Prostate gland (tissue), 2 donors: ENCODE measurements around the gene GSG1L. TPM values are rescaled to one million over a fixed set of nuclear protein-coding genes. Genes with fewer than 3 reads are reported as not detected.

Experiments
- DNase-seq: peaks from one replicate; pipeline ENCODE4 v3.0.0-alpha.2; 2019; ENCODE audit warnings: low spot score
- H3K27ac ChIP-seq, 2 donors: fragments of 200-600 bp; sonication (generic); 2 replicates each; pipeline ENCODE4 v1.5.1; 2017 to 2019
- H3K27me3 ChIP-seq: fragments of 200-600 bp; sonication (generic); replicated peaks from 2 replicates; pipeline ENCODE4 v1.5.1; 2019; ENCODE audit not compliant: insufficient read depth
- H3K36me3 ChIP-seq, 2 donors: fragments of 200-600 bp; sonication (generic); 1 replicate in 1 of 2; 2 replicates in 1 of 2; pipeline versions ENCODE4 v1.5.1 to v1.8.1; 2017 to 2019
- H3K4me1 ChIP-seq: fragments of 200-600 bp; sonication (generic); replicated peaks from 2 replicates; pipeline ENCODE4 v1.5.1; 2019
- H3K4me3 ChIP-seq, 2 donors: fragments of 200-600 bp; sonication (generic); 2 replicates each; pipeline ENCODE4 v1.5.1; 2017 to 2019
- H3K9me3 ChIP-seq: fragments of 200-600 bp; sonication (generic); 2 replicates; pipeline ENCODE4 v1.5.1; 2017
- CTCF ChIP-seq, 4 experiments: fragments of 200-600 bp in 2 of 4; fragments of 450-650 bp in 2 of 4; sonication (generic) in 2 of 4; IDR thresholded peaks; 1 replicate in 3 of 4; 2 replicates in 1 of 4; pipeline ENCODE4 v1.5.1; 2016 to 2019; ENCODE audit warnings: antibody characterized with exemption in 4 of 4, mild to moderate bottlenecking in 2 of 4, moderate library complexity in 2 of 4
- POLR2A ChIP-seq: fragments of 450-650 bp; IDR thresholded peaks from one replicate; pipeline ENCODE4 v1.6.1; 2016; ENCODE audit warnings: antibody characterized with exemption, mild to moderate bottlenecking
- POLR2AphosphoS5 ChIP-seq: sonication (generic); formaldehyde crosslinking; IDR thresholded peaks from one replicate; pipeline ENCODE4 v1.6.1; 2017; ENCODE audit warnings: antibody characterized with exemption
- WGBS: methylation state at CpG from one replicate; pipeline ENCODE4 v1.1.5; 2018; 5-methylcytosine and 5-hydroxymethylcytosine counted together
- intact Hi-C: fragments of 100-400 bp; cut with DNase I; formaldehyde crosslinking; loops from one replicate; pipeline ENCODE4 v1.14.2; 2022
- total RNA-seq, 2 donors: library from RNA; depleted of rRNA; stranded (reverse); fragments of >200 nt; gene quantifications; one replicate each; pipeline ENCODE4 v1.1.0, GENCODE V29; 2016

The GSG1L gene
- total RNA-seq, 2 donors from 2014 or later = 0.91 TPM; not detected in 1

GRCh38 chr16:28098959-28099945 is 35.7 kb upstream of the GSG1L start:
- intact Hi-C loops = no loop called here
- H3K27ac ChIP-seq = no peak overlapping the region
- no peaks in the 10 kb centered on the region for H3K27me3 ChIP-seq
- TF ChIP-seq POLR2AphosphoS5 = no peak
- no peak for TF ChIP-seq POLR2A
- no peak for TF ChIP-seq CTCF (IDR thresholded peaks at IDR 0.05)
- H3K9me3 ChIP-seq = no peaks in the 10 kb centered on the region
- H3K36me3 ChIP-seq = peaks cover 11 to 16% of the 10 kb centered on the region in 2 donors
- DNase-seq = no peak
- no peak overlapping the region for H3K4me3 ChIP-seq
- H3K4me1 ChIP-seq = no peaks in the 10 kb centered on the region
- 89% methylated on average over 20 of the region's 20 CpGs for WGBS

- intact Hi-C loops = no loop called here
- Histone ChIP-seq H3K27me3 (no peaks in the 10 kb centered on the region), H3K4me3 (no peak overlapping the region), H3K9me3 (no peaks in the 10 kb centered on the region), H3K36me3 (peaks cover 8 to 11% of the 10 kb centered on the region in 2 donors), H3K27ac (no peak overlapping the region), H3K4me1 (no peaks in the 10 kb centered on the region)
- no peak for DNase-seq
- WGBS = 93% methylated on average over 21 of the region's 21 CpGs
- TF ChIP-seq POLR2A = no peak
- no peak for TF ChIP-seq CTCF (IDR thresholded peaks at IDR 0.05)
- TF ChIP-seq POLR2AphosphoS5 = no peak
Observed at GRCh38 chr16:28098171-28098958, 34.9 kb upstream of the GSG1L start.

- WGBS = 75% methylated on average over 17 of the region's 17 CpGs
- DNase-seq = no peak
- peaks cover 7 to 11% of the 10 kb centered on the region in 2 donors for H3K36me3 ChIP-seq
Observed at GRCh38 chr16:28096983-28097899, 33.7 kb upstream of the GSG1L start.

GRCh38 chr16:28093385-28093725 is 29.8 kb upstream of the GSG1L start:
- TF ChIP-seq POLR2AphosphoS5 (no peak), CTCF (IDR thresholded peaks at IDR 0.05) (no peak), POLR2A (no peak)
- WGBS = 71% methylated on average over 5 of the region's 5 CpGs
- Histone ChIP-seq H3K27me3 (no peaks in the 10 kb centered on the region), H3K4me3 (no peak overlapping the region), H3K9me3 (no peaks in the 10 kb centered on the region), H3K4me1 (no peaks in the 10 kb centered on the region), H3K27ac (no peak overlapping the region), H3K36me3 (no peaks in the 10 kb centered on the region)
- intact Hi-C loops = no loop called here
- DNase-seq = no peak

More at GRCh38 chr16:28096983-28097899, 33.7 kb upstream of the GSG1L start:
- intact Hi-C loops = no loop called here
- no peak overlapping the region for H3K27ac ChIP-seq
- TF ChIP-seq CTCF (IDR thresholded peaks at IDR 0.05) (no peak), POLR2AphosphoS5 (no peak)
- no peaks in the 10 kb centered on the region for H3K27me3 ChIP-seq
- no peak overlapping the region for H3K4me3 ChIP-seq
- H3K4me1 ChIP-seq = no peaks in the 10 kb centered on the region
- no peaks in the 10 kb centered on the region for H3K9me3 ChIP-seq
